ENCODE results near the gene ANGPTL2.

ANGPTL2 gene

GRCh38 chr9:127121628-127122175 lies 733 bp downstream of the ANGPTL2 start:
- no peak for DNase-seq (ENCODE audit: low read depth in 3 of 3, low spot score in 1 of 3)

DNA sequence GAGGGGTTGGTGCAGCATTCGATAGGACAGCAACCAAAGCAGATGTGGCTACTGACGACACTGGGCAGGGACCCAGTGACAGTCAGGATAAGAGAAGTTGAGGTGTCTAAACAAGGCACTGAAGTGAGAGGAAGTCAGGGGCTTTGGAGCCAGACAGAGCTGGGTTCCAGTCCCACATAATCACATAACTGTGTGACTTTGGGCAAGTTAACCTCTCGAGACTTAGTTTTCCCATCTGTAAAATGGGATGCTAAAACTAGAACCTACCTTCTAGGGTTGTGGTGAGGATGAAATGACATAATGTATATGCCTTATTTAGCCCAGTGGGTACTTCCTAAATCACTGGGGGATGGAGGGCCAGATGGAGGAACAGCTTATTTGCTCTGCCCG lies 3.1 kb downstream of the ANGPTL2 start:
- no peak for DNase-seq (ENCODE audit: low read depth in 3 of 3, low spot score in 1 of 3)

- DNase-seq (ENCODE audit: low read depth in 3 of 3, low spot score in 1 of 3), result no peak
Observed at GRCh38 chr9:127118597-127119319, 3.7 kb downstream of the ANGPTL2 start.

DNA sequence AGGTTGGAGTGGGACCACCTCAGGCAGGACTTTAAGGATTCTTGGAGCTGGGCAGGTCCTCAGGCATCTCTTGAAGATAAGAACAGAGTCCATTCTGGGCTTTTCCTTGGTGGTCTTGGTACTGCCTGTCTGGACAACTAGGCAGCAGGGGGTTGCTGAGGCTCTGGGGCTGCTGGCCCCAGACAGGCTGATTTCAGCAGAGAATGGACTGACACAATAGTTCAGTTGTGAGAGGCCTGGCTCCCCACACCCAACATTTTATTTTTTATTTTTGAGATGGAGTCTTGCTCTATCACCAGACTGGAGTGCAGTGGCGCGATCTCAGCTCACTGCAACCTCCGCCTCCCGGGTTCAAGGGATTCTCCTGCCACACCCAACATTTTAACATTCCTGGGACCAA lies 4.6 kb downstream of the ANGPTL2 start:
- no peak for DNase-seq (ENCODE audit: low read depth in 3 of 3, low spot score in 1 of 3)

GRCh38 chr9:127116957-127117356 lies 5.5 kb downstream of the ANGPTL2 start:
- DNase-seq (ENCODE audit: low read depth in 3 of 3, low spot score in 1 of 3), result no peak

DNA sequence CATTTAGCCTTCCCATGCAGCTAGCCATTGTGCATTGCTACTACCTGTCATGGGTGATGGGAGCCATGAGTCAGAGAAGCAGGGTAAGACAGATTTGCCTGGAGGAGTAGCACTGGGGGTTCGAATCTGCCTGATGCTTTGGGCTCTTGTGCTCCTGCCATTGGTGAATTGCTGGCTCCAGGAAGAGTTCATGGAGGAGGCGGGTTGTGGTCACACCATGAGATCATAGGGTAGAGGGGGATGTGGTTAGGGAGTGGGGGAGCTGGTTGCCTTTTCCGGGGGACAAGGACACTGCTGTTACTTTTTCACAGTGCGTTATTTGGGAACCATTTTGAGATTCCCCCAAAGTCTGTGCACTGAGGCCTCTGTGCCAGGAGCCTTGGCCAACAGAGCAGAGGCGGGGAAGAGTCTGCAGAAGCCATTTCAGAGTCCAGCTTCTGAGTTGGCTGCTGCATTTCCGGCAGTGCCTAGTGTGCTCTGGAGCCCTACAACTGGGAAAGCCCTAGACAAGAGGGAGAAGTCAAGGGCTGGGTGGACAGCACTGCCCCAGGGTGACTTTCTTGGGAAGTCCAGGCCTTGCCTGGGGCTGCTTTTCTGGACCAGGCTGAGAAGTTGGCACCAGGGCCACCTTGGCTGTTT lies 6.2 kb downstream of the ANGPTL2 start:
- DNase-seq (ENCODE audit: low read depth in 3 of 3, low spot score in 1 of 3), result no peak

- DNase-seq (ENCODE audit: low read depth in 3 of 3, low spot score in 1 of 3), result no peak
Observed at GRCh38 chr9:127114606-127115005, 7.8 kb downstream of the ANGPTL2 start.

GRCh38 chr9:127113191-127113972 lies 9.1 kb downstream of the ANGPTL2 start:
- DNase-seq (ENCODE audit: low read depth in 3 of 3, low spot score in 1 of 3), result no peak

DNA sequence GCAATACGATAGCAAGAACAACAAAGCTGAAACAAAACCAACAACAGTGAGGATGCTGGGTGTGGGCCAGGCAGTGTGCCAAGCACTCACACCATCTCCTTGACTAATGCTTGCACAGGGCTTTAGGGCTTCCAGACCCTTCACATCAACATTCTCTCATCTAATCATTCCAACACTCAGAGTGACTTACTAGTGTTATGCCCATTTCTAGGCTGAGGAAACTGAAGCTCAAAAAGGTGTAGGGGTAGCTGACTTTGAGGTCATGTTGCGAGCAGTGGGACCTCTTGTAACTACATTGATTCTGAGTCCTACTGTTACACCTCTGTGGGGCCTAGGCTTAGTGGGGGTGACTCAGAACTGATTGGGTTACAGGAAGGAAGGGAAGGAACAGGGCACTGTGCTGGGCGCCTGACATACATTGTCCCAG lies 9.7 kb downstream of the ANGPTL2 start:
- DNase-seq (ENCODE audit: low read depth in 3 of 3, low spot score in 1 of 3), result no peak

DNA sequence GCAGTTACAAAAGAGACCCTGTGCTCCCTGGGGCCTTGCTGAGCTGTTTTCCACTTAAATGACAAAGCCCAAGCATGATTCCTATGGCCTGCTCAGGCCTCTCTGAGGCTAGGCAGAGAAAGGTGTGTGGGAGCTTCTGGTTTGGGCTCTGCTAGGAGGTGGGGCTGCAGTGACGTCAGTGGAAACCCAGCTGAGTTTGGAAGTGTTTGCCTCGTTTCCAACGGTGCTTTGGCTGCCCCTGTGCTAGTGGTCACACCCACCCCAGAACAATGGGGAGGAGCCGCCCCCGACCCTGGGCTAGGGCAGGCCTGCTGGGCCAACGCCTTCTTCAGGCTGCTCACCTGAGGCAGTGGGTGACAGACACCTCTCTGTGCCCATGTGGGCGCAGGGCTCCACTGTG lies 10.4 kb downstream of the ANGPTL2 start:
- no peak for DNase-seq (ENCODE audit: low read depth in 3 of 3, low spot score in 1 of 3)

- DNase-seq (ENCODE audit: low read depth in 3 of 3, low spot score in 1 of 3), result no peak
Observed at GRCh38 chr9:127109212-127109711, 13.2 kb downstream of the ANGPTL2 start.

DNA sequence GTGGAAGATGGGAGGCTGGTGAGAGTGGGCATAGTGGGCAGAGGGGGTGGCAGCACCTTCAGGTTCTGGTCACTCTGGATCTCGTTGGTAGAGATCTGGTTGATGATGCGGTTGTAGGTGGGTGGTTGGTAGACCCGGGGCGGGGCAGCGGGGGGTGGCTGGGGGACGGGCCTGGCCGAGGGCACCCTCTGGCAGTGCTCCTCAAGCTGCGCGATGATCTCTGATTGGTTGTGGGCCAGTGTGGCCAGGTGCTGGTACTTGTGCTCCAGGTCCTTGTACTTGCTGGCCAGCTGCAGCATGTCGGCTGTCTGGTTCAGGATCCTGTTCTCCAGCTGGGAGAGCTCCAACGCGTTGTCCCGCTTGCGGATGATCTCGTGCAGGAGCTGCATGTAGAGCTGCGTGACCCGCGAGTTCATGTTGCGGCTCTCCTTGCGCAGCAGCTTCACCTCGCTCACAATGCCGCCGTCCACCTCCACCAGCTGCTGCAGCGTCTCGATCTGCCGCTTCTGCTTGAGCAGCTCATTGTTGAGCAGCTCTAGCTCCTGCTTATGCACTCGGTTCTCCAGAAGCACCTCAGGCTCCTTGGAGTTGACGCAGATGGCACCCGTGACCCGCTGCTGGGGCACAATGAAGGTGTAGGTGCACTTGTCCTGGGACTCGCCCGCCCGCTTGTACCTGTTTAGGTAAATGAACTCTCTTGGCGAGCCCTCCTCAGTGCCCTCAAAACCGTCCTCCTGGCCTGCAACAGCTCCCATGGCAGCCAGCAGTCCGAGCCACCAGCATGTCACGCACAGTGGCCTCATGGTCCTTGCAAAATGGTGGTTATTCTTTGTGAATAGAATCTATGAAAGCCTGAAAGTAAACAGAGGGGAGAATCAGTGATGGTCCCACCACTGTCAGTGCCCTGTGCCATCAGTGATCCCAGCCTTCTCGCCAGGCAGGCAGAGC lies 14.2 kb downstream of the ANGPTL2 start:
- DNase-seq (ENCODE audit: low read depth in 3 of 3, low spot score in 1 of 3), result no peak

GRCh38 chr9:127107171-127107928 lies 15.1 kb downstream of the ANGPTL2 start:
- no peak for DNase-seq (ENCODE audit: low read depth in 3 of 3, low spot score in 1 of 3)

- no peak for DNase-seq (ENCODE audit: low read depth in 3 of 3, low spot score in 1 of 3)
Observed at GRCh38 chr9:127106466-127106855, 16.0 kb downstream of the ANGPTL2 start.

GRCh38 chr9:127105805-127106465 lies 16.5 kb downstream of the ANGPTL2 start:
- no peak for DNase-seq (ENCODE audit: low read depth in 3 of 3, low spot score in 1 of 3)

GRCh38 chr9:127104581-127105311 lies 17.7 kb downstream of the ANGPTL2 start:
- DNase-seq (ENCODE audit: low read depth in 3 of 3, low spot score in 1 of 3), result no peak

DNA sequence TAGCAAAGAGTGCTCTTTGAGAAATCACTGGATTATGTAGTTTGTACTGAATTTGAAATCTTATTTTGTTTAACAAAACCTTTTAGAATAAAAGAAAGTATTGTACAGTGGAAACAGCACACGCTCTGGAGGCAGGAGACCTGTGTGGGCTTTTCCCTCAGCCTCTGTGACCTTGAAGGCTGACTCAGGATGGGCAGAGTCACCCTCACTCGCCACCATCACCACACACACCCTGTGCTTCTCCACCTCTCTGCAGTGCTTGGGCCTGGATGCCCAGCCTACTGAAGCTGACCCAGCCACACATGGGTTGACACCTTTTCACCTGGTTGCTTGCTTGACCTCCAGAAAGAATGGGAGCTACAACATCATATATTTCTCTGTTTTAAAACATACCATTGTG lies 19.6 kb downstream of the ANGPTL2 start:
- DNase-seq (ENCODE audit: low read depth in 3 of 3, low spot score in 1 of 3), result no peak

- no peak for DNase-seq (ENCODE audit: low read depth in 3 of 3, low spot score in 1 of 3)
Observed at GRCh38 chr9:127102176-127102575, 20.3 kb downstream of the ANGPTL2 start.

- no peak for DNase-seq (ENCODE audit: low read depth in 3 of 3, low spot score in 1 of 3)
Observed at GRCh38 chr9:127099664-127100063, 22.8 kb downstream of the ANGPTL2 start.
